A549 (cell line): ENCODE measurements around the gene ZNF433. TPM values are rescaled to one million over a fixed set of nuclear protein-coding genes. Genes with fewer than 3 reads are reported as not detected.

Experiments
- ATAC-seq, 2 experiments: fragments of 200-7000 bp in 1 of 2; fragments of >200 bp in 1 of 2; cut with Nextera tagmentation in 1 of 2; cut with Tn5 transposase in 1 of 2; 3 replicates each; pipeline versions ENCODE4 v1.8.0 to v1.9.1; 2018 to 2020; ENCODE audit warnings: mild to moderate bottlenecking in 1 of 2, moderate library complexity in 1 of 2
- CTCF ChIA-PET: fragments of 300-600 bp; sonication (Branson Sonifier 250); formaldehyde crosslinking; extraction: SDS; loops from one replicate; lab custom pipeline; 2021; ENCODE audit warnings: antibody characterized with exemption, inconsistent platforms; lab: Yijun Ruan, JAX
- POLR2A ChIA-PET: fragments of 350-600 bp; formaldehyde crosslinking; extraction: SDS; loops from one replicate; lab custom pipeline; 2021; ENCODE audit warnings: antibody characterized with exemption, inconsistent platforms; lab: Yijun Ruan, JAX
- DNase-seq, 2 experiments: peaks; one replicate each; pipeline versions ENCODE4 v3.0.0 to v3.0.0-alpha.2; 2011 to 2016; ENCODE audit warnings: low read depth in 1 of 2, low spot score in 1 of 2
- FAIRE-seq: peaks from 2 replicates; lab custom pipeline; 2011; peaks lifted over from hg19 to GRCh38; lab: Jason Lieb, UNC
- H3K27ac ChIP-seq, 2 experiments: fragments of >200 bp; sonication (Bioruptor Twin); formaldehyde crosslinking; 3 replicates each; pipeline ENCODE4 v1.5.1; 2016 to 2017
- H3K4me1 ChIP-seq: fragments of >200 bp; sonication (Bioruptor Twin); formaldehyde crosslinking; 3 replicates; pipeline ENCODE4 v1.6.1; 2016
- H3K4me2 ChIP-seq: fragments of >200 bp; sonication (Bioruptor Twin); formaldehyde crosslinking; 3 replicates; pipeline ENCODE4 v1.6.1; 2016
- H3K4me3 ChIP-seq: fragments of >200 bp; sonication (Bioruptor Twin); formaldehyde crosslinking; 3 replicates; pipeline ENCODE4 v1.5.1; 2016
- H3K9me3 ChIP-seq: fragments of >200 bp; sonication (Bioruptor Twin); formaldehyde crosslinking; 3 replicates; pipeline ENCODE4 v1.6.1; 2016
- CEBPB ChIP-seq, 2 experiments: fragments of >200 bp in 1 of 2; sonication (Bioruptor Twin) in 1 of 2; formaldehyde crosslinking in 1 of 2; IDR thresholded peaks; 2 replicates each; pipeline ENCODE4 v1.6.1; 2012 to 2016
- EHF ChIP-seq: fragments of 250-450 bp; sonication (Bioruptor Pico); IDR thresholded peaks from 2 replicates; pipeline ENCODE4 v1.5.0; 2020; ENCODE audit warnings: mild to moderate bottlenecking
- FOXS1 ChIP-seq: fragments of 250-450 bp; sonication (Bioruptor Pico); IDR thresholded peaks from 2 replicates; pipeline ENCODE4 v1.5.0; 2020; ENCODE audit warnings: mild to moderate bottlenecking, moderate library complexity
- GATA3 ChIP-seq: IDR thresholded peaks from 2 replicates; pipeline ENCODE4 v1.6.1; 2012; ENCODE audit warnings: borderline replicate concordance
- HES2 ChIP-seq: fragments of >200 bp; sonication (Bioruptor Twin); formaldehyde crosslinking; IDR thresholded peaks from 2 replicates; pipeline ENCODE4 v1.6.1; 2016
- HOXB5 ChIP-seq: fragments of 250-450 bp; sonication (Bioruptor Pico); IDR thresholded peaks from 2 replicates; pipeline ENCODE4 v1.5.0; 2020; ENCODE audit warnings: mild to moderate bottlenecking, moderate library complexity
- MAFK ChIP-seq: fragments of 450-650 bp; IDR thresholded peaks from 2 replicates; pipeline ENCODE4 v1.6.1; 2014; ENCODE audit not compliant: partially characterized antibody
- PHF8 ChIP-seq: fragments of 200-600 bp; sonication (generic); IDR thresholded peaks from 2 replicates; pipeline ENCODE4 v1.6.1; 2016; ENCODE audit warnings: low read depth, mild to moderate bottlenecking, antibody characterized with exemption, moderate library complexity, borderline replicate concordance
- POLR2A ChIP-seq: IDR thresholded peaks from 2 replicates; pipeline ENCODE4 v1.6.1; 2012; ENCODE audit warnings: mild to moderate bottlenecking, low read length
- RARB ChIP-seq: fragments of 250-450 bp; sonication (Bioruptor Pico); IDR thresholded peaks from 2 replicates; pipeline ENCODE4 v1.8.0; 2021; ENCODE audit warnings: mild to moderate bottlenecking, moderate library complexity
- RCOR1 ChIP-seq: fragments of 150-350 bp; IDR thresholded peaks from 2 replicates; pipeline ENCODE4 v1.6.1; 2014; ENCODE audit warnings: antibody characterized with exemption, low read length, low read depth
- RFX5 ChIP-seq: fragments of 450-650 bp; IDR thresholded peaks from 2 replicates; pipeline ENCODE4 v1.7.1; 2014; ENCODE audit warnings: antibody characterized with exemption, mild to moderate bottlenecking, moderate library complexity
- RNF2 ChIP-seq: fragments of 200-600 bp; sonication (generic); IDR thresholded peaks from 2 replicates; pipeline ENCODE4 v1.6.1; 2016; ENCODE audit warnings: low read depth, mild to moderate bottlenecking, antibody characterized with exemption, moderate library complexity, borderline replicate concordance
- USF2 ChIP-seq: fragments of 450-650 bp; IDR thresholded peaks from 2 replicates; pipeline ENCODE4 v1.6.1; 2014; ENCODE audit warnings: antibody characterized with exemption
- ZFP36 ChIP-seq: fragments of 450-650 bp; IDR thresholded peaks from 2 replicates; pipeline ENCODE4 v1.6.1; 2014; ENCODE audit warnings: borderline replicate concordance; ENCODE audit not compliant: partially characterized antibody
- ZNF302 ChIP-seq: fragments of 250-450 bp; sonication (Bioruptor Pico); IDR thresholded peaks from 2 replicates; pipeline ENCODE4 v1.9.0; 2021; ENCODE audit warnings: inconsistent platforms, mild to moderate bottlenecking, moderate library complexity
- ZSCAN20 ChIP-seq: fragments of 250-450 bp; sonication (Bioruptor Pico); IDR thresholded peaks from 2 replicates; pipeline ENCODE4 v1.8.0; 2022; ENCODE audit warnings: mild to moderate bottlenecking, moderate library complexity
- WGBS: methylation state at CpG from one replicate; pipeline ENCODE4 v1.1.6; 2017; ENCODE audit errors: missing lambda C conversion rate; 5-methylcytosine and 5-hydroxymethylcytosine counted together
- polyA plus RNA-seq, 4 experiments: library from polyadenylated mRNA; depleted of rRNA in 3 of 4; stranded (reverse); fragments of >200 nt; fragmentation: RNase III in 1 of 4; extraction: RNeasy Plus Mini Kit Qiagen cat#74134 plus additional on column Dnase treatment in 1 of 4; gene quantifications; 2 replicates in 3 of 4; 3 replicates in 1 of 4; pipeline ENCODE4 v1.2.3, GENCODE V29; 2011 to 2017
- TF ChIP-seq, protein P1 (sequence below): fragments of 250-450 bp; sonication (Bioruptor Pico); IDR thresholded peaks from 2 replicates; pipeline ENCODE4 v1.5.0; 2021; ENCODE audit warnings: mild to moderate bottlenecking, moderate library complexity, borderline replicate concordance
- TF ChIP-seq, protein P2 (sequence below): fragments of >200 bp; sonication (Bioruptor Twin); formaldehyde crosslinking; IDR thresholded peaks from 3 replicates; pipeline ENCODE4 v1.6.1; 2016

Gene ZNF433
- polyA plus RNA-seq, 2 of the 4 experiments (the other 2 are of a cell fraction): not detected

GRCh38 chr19:11978492-11979100 is 56.9 kb downstream of the ZNF433 start (continued):
- TF ChIP-seq, protein P1, sequence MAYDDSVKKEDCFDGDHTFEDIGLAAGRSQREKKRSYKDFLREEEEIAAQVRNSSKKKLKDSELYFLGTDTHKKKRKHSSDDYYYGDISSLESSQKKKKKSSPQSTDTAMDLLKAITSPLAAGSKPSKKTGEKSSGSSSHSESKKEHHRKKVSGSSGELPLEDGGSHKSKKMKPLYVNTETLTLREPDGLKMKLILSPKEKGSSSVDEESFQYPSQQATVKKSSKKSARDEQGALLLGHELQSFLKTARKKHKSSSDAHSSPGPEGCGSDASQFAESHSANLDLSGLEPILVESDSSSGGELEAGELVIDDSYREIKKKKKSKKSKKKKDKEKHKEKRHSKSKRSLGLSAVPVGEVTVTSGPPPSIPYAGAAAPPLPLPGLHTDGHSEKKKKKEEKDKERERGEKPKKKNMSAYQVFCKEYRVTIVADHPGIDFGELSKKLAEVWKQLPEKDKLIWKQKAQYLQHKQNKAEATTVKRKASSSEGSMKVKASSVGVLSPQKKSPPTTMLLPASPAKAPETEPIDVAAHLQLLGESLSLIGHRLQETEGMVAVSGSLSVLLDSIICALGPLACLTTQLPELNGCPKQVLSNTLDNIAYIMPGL (CRISPR knock-in tag): no peak
- no peak for TF ChIP-seq PHF8

- H3K4me1 ChIP-seq: no peaks in the 10 kb centered on the region
- POLR2A ChIA-PET: no interaction called here
- TF ChIP-seq GATA3: no peak
- no peak for TF ChIP-seq EHF (CRISPR knock-in tag)
- TF ChIP-seq ZNF302 (CRISPR knock-in tag): no peak
- no peak for TF ChIP-seq HES2
- no peak for TF ChIP-seq USF2
- TF ChIP-seq, protein P2, sequence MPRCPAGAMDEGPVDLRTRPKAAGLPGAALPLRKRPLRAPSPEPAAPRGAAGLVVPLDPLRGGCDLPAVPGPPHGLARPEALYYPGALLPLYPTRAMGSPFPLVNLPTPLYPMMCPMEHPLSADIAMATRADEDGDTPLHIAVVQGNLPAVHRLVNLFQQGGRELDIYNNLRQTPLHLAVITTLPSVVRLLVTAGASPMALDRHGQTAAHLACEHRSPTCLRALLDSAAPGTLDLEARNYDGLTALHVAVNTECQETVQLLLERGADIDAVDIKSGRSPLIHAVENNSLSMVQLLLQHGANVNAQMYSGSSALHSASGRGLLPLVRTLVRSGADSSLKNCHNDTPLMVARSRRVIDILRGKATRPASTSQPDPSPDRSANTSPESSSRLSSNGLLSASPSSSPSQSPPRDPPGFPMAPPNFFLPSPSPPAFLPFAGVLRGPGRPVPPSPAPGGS: no peak
- TF ChIP-seq RNF2: no peak
- no peak for TF ChIP-seq RARB (CRISPR knock-in tag)
- TF ChIP-seq POLR2A: no peak
- no peak for TF ChIP-seq ZFP36
- TF ChIP-seq RFX5: no peak
- no peak for TF ChIP-seq FOXS1 (CRISPR knock-in tag)
- no peak for TF ChIP-seq CEBPB (IDR thresholded peaks at IDR 0.05)
- TF ChIP-seq HOXB5 (CRISPR knock-in tag): no peak
- TF ChIP-seq ZSCAN20 (CRISPR knock-in tag): no peak
- TF ChIP-seq, all 56 proteins: peak for 0
- H3K4me2 ChIP-seq: no peak overlapping the region
- H3K4me3 ChIP-seq: no peak overlapping the region
- H3K27ac ChIP-seq: no peak overlapping the region
- no peak for ATAC-seq
- 20% methylated on average over 5 of the region's 5 CpGs for WGBS
- CTCF ChIA-PET: interaction anchor here (0.6 kb wide), 1 partner anchor 176 kb away, joined by 3 read pairs; no protein-coding TSS in a partner anchor
- FAIRE-seq: no peak
- 0 out of 3 replicates have a peak, but pooled peaks cover 6% of the 10 kb centered on the region for H3K9me3 ChIP-seq
- DNase-seq: no peak
Observed at GRCh38 chr19:11973019-11973810, 62.3 kb downstream of the ZNF433 start.

GRCh38 chr19:11971041-11971440 is 64.4 kb downstream of the ZNF433 start:
- no peak for ATAC-seq
- TF ChIP-seq MAFK (no peak), RNF2 (no peak), RFX5 (no peak), RCOR1 (no peak), HOXB5 (CRISPR knock-in tag) (no peak), EHF (CRISPR knock-in tag) (no peak)
- H3K4me2 ChIP-seq: no peak overlapping the region
- ChIA-PET POLR2A (no interaction called here), CTCF (no interaction called here)
- no peak overlapping the region for H3K27ac ChIP-seq
- DNase-seq: no peak
- H3K4me3 ChIP-seq: no peak overlapping the region
- 6% methylated on average over 2 of the region's 2 CpGs for WGBS
- H3K4me1 ChIP-seq: no peaks in the 10 kb centered on the region
- 0 out of 3 replicates have a peak, but pooled peaks cover 3% of the 10 kb centered on the region for H3K9me3 ChIP-seq
- no peak for FAIRE-seq
